ENCODE results near the gene CCDC187.

Gene CCDC187

GRCh38 chr9:136222166-136222905 is 81.6 kb downstream of the CCDC187 start:
- DNase-seq: no peak

DNA sequence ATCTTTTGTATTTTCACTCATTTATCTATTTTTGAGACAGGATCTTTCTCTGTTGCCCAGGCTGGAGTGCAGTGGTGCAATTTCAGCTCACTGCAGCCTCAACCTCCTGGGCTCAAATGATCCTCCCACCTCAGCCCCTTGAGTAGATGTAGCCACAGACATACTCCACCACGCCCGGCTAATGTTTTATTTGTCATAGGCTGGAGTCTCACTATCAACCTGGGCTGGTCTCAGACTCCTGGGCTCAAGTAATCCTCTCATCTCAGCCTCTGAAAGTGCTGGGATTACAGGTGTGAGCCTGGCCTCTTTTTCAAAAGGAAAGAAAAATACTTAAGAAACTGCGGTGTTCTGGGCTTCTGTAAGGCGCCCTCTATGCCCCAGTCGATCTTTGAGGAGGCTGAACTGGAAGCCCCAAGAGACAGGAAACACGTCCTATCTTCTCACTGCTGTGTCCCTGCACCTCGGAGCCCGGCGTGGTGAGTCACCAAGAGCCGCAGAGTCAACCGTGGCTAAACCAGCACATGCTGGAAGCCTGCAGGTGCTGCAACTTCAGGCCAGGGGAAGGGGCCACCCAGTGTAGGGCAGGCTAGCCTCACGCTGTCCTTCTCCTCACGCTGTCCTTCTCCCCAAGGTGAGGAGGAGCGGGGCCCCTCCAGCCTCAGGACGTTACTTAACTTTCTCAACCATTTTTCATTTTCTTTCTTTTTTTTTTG is 83.7 kb downstream of the CCDC187 start:
- DNase-seq: no peak

GRCh38 chr9:136219276-136219675 is 84.6 kb downstream of the CCDC187 start:
- no peak for DNase-seq

DNA sequence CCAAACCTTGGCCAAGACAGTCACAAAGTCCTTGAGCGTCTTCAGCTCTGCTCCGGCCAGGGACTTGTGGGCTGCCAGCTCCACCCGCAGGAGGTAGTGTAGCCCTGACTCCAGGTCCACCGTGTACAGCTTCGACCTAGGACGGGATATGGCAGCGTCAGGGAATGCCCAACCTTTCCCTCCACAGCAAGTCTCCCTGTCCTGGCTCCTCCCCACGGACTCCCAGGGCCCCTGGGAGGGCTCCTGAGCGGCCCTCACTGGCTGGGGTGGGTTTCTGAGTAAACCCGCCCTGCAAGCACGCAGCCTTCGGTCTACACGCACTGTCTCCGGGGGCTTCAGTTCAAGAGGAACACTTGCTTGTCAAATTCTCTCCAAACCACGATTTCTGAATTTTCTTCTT is 85.2 kb downstream of the CCDC187 start:
- no peak for DNase-seq

DNA sequence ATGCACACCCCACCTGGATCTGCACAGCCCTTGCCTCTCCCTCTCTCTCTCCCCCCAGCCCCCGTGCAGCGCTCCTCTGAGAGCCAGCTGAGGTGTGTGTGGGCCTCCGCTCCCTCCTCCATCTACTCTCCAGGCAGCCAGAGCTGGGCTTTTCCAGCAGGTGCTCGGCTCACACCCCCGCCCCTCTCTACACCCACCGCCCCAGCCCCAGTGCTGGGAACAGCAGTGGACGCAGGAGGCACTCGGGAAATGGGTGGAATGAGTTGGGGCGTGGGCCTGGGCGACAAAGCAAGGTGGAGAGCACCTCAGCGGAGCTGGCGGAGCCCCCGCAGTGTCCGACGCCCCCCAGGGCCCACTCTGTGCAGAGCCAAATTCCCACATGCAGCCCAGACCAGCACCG is 85.6 kb downstream of the CCDC187 start:
- no peak for DNase-seq

- DNase-seq: no peak
Measured at GRCh38 chr9:136216541-136217244, 87.2 kb downstream of the CCDC187 start.

GRCh38 chr9:136213733-136214132 is 90.2 kb downstream of the CCDC187 start:
- DNase-seq: no peak

DNA sequence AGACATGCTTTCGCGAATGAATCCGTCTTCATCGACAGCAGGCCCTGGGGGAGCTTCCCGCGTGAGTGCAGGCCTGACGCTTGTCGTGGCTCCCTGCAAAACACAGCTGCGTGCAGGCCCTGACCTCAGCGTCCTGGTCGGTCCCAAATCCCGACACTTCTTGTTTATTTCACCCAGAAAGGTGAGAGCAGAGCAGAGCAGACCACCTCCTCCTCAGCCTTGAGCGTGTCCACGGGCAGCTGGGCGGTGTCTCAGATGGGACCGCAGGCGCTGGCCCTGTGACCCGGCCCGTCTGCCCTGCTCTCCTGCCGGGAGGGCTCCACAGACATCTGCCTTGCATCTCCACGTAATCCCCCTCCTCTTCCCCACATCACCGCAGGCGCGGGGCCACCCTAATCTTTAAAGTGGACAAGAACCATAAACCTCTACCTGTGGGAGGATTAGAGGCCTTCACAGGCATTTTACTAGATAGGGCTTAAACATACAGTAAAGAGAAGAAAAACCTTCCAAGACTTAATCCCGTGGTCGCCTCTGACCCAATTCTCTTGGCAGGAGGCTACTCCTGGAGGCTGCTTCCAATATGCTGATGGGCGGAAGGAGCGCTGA is 91.4 kb downstream of the CCDC187 start:
- DNase-seq: no peak

DNA sequence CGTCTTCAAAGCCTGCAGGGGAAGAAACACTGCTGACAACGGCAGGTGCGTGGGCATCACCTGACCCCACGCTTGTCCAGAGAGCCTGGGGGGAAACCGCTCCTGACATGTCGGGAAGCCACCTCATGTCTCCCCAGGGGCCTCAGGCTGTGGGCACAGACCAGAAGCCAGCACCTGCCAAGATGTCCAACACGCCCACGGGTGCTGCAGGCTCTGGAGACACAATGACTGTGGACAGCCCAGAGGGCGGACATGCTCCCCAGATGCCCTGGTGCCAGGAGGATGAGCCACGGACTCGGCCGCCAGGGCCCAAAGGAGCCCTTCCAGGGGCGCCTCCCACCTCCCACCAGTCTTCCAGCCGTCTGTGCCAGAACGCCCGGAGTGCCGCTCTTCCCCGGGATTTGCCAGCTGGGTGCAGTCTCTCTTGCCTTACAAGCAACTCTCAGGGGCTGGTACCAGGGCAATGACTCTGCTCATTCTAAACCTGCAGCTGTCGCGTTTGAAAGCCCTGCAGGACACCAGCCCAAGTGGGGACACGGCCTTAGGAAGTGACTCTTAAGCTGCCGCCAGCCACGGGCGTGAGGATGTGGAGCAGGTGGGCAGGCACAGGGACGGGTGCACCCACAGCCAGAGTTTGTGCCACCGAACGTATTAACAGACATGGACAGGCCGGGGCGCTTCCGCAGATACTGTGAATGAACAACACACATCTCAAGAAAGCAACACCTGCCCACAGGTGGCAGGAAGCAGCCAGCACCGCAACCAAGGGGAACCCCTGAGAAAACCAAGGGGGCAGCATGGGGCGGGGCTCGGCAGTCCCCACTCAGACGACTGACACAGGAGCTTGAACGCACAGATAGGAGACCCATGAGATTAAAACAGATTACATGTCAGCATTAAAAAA is 92.2 kb downstream of the CCDC187 start:
- DNase-seq: no peak

- DNase-seq: no peak
Measured at GRCh38 chr9:136211006-136211405, 92.9 kb downstream of the CCDC187 start.

GRCh38 chr9:136210276-136210675 is 93.6 kb downstream of the CCDC187 start:
- no peak for DNase-seq

DNA sequence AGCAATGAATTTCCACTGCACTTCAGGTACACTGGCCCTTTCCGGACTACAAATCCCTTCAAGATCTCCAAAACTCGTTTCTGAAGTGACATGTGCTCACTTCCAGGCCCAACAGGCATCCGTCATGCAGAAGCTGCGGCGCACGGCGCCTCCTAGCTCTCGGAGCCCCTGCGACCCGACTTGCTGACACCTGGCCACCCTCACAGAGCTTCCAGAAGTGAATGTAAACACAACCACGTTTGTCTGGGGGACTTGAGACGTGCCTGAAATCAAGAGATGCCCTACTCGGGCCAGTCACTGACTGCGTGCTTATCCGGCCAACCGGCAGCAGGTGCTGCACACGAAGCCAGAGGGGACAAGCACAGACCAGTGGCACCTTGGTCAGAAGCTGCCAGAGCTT is 94.1 kb downstream of the CCDC187 start:
- DNase-seq: no peak

DNA sequence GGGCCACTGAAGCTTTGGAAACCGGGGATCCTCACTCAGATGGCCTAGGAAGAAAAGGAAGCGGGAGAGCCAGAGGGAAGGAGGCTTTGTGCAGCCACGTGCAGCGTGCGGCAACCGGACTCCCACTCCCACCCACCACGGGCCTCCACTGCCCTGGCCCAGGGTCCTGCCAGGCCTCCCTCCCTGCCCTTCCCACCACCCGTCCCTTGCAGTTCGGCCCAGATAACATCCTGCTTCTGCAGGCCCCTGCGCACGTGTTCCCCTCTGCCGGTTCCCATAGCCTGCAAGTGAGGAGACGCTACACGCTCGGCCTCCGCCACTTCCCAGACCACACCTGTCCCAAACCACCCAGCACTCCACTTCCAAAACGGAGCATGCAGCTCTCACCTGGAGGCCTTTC is 94.7 kb downstream of the CCDC187 start:
- DNase-seq: no peak

DNA sequence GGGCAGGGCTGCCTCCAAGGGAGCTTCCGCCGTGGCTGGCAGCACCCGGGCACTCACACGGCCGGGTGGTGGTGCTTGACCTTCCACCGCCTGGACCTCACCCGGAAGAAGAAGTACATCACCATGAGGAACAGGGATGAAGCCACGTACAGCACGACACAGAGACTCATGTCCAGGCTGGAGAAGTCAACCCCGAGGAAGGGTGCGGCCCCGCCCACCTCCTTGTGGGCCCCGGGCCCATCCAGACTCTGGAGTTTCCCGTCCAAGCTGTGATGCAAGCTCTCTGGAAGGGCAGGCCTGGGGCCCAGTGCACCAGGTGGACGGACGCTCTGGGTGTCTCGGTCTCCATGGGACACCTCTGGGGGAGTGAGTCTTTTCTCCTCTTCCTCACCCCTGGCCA is 95.2 kb downstream of the CCDC187 start:
- DNase-seq: no peak

DNA sequence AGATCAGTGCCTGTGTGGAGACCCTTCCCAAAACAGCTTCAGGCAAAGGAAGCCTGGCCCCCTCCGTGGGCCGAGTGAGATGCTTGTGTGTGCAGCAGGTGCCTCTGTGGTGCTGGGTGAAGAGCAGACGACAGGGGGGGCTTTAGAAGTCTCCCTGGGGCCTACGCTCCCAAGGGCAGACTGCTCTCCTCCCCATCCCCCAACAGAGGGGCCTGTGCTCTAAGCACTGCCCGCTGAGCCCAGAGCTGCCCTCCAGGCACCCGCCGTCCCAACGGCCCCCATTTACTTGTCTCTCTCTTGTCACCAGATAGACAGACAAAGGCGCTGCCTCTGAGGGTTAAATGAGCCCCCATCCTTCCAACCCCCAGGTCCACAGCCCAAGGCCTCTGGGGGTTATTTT is 96.3 kb downstream of the CCDC187 start:
- no peak for DNase-seq

DNA sequence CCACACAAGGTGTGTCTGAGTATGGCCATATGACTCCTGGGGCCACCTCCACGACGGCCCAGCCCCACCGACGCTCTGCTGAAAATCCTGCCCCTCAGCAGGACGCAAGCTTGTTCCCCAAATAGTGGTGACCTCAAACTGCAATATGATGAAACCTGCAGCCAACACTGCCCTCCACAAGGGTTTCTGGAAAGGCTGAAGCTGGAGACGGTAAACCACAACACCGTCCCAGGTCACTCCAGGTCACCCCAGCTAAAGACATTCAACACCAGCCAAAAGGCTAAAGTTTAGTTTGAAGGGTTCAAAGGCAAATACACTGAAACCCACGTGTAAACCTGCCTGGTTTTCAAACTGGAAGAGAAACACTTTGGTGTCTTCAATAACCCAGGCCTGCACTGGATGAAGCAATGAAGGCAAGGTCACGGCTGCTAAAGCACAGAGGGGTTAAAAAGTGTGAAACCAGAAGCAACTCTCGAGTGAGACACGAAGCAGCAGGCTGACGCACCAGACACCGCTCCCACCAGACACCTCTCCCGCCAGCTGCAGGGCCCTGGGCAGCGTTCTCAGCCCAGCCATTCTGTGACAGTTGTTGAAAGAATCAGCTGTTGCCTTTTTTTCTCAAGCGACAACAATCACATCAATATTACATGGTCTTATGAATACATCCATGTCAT is 97.2 kb downstream of the CCDC187 start:
- DNase-seq: no peak

DNA sequence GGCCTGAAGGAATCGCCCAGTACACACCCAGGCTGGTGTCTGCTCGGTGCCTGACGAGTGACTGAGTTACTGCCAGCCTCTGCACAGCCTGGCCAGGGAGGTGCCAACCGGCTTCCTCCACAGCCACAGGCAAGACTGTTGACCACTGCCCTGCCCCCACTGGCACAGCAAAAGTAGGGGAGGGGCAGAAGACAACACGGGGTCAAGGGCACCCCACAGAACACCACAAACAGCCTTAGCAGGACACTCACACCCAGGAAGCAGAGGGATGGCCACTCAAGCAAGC is 98.2 kb downstream of the CCDC187 start:
- DNase-seq: no peak

- DNase-seq: peak; percentile 25
Measured at GRCh38 chr9:136204838-136205706, 98.8 kb downstream of the CCDC187 start, which contains the start of gene LHX3. Gene LHX3, minus strand, starts transcription at chr9:136205128. Its CDS starts 116 bp downstream, at chr9:136205012.

DNA sequence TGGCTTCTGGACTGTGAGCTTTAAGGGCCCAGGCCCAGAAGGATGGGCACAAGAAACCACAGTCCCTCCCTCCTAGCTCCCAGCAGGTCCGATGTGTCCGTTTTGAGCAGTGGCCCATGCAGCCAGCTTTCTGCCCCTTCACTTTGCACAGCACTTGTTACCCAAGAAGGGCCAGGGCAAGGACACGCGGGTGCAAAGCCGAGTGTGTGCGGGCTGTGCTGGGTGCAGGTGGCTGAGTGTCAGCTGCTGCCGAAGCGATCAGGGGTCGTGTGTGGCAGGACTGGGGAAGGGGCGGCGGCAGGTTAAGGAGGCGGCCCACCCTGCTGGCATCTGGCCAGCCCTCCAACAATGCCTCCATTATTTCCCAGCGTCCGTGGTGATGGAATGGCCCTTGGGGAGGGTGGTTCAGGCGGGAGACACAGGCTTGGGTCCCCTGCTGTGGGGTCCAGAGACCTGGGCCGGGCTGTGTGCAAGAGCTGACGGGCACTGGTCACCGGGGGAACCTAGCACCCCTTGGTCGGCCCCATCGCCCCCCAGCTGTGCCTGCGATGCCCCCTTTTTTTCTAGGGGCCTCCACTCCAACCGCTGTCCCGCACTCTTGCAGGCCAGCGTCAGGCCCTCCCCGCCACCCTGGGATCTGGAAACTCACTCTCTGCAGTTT is 99.6 kb downstream of the CCDC187 start:
- no peak for DNase-seq

- no peak for DNase-seq
Measured at GRCh38 chr9:136203408-136204144, 100.3 kb downstream of the CCDC187 start.

All from stimulated activated CD4-positive, alpha-beta T cell treated with anti-CD3 and anti-CD28 coated beads, Interleukin-4, amount 100 ng/mL, for 1 hour (primary cell).